HCT116 (cell line): ENCODE measurements around the gene RAP2C. TPM values are rescaled to one million over a fixed set of nuclear protein-coding genes. Genes with fewer than 3 reads are reported as not detected.

ENCODE experiments used
- ATAC-seq: fragments of 200-7000 bp; cut with Tn5 transposase; 2 replicates; pipeline ENCODE4 v1.9.1; 2020; ENCODE audit warnings: mild to moderate bottlenecking, moderate library complexity
- BruUV-seq: library from RNA; stranded (reverse); fragments of 400-500 nt; replicated peaks from 2 replicates; lab custom pipeline; 2021; lab: Mats Ljungman, UMichigan
- CTCF ChIA-PET: fragments of 300-600 bp; sonication (Branson Sonifier 250); formaldehyde crosslinking; loops from one replicate; lab custom pipeline; 2021; ENCODE audit warnings: antibody characterized with exemption; lab: Charles Lee
- POLR2A ChIA-PET: fragments of 300-600, 350-600 bp; sonication (Branson Sonifier 250); formaldehyde crosslinking; loops from one replicate; lab custom pipeline; 2021; ENCODE audit warnings: antibody characterized with exemption; lab: Charles Lee
- RAD21 ChIA-PET, 2 experiments: fragments of 300-600 bp; sonication (Branson Sonifier 250); formaldehyde crosslinking; loops; one replicate each; lab custom pipeline; 2023; ENCODE audit warnings: low total read pairs in 2 of 2; ENCODE audit not compliant: uncharacterized antibody in 2 of 2, unreplicated experiment in 2 of 2, low non-redundant PET in 1 of 2; lab: Charles Lee
- DNase-seq: peaks from one replicate; pipeline ENCODE4 v3.0.0-alpha.2; 2010; ENCODE audit warnings: low read depth, low spot score
- H2AFZ ChIP-seq: fragments of 200-600 bp; shearing (Covaris generic), sonication (generic); 2 replicates; pipeline ENCODE4 v1.6.1; 2017; ENCODE audit warnings: low read depth, mixed run types, mixed read lengths, antibody characterized with exemption, low read length; ENCODE audit not compliant: poor library complexity, severe bottlenecking
- H3K27ac ChIP-seq: 2 replicates; pipeline ENCODE4 v1.5.1; 2012; ENCODE audit warnings: low read depth, low read length
- H3K27me3 ChIP-seq: fragments of 200-600 bp; sonication (generic); 2 replicates; pipeline ENCODE4 v1.6.1; 2016; ENCODE audit warnings: mixed run types, low read length, mixed read lengths; ENCODE audit not compliant: insufficient read depth
- H3K36me3 ChIP-seq, 2 experiments: fragments of 200-500 bp in 1 of 2; fragments of 200-600 bp in 1 of 2; sonication (Bioruptor generic) in 1 of 2; sonication (generic) in 1 of 2; 2 replicates each; pipeline versions ENCODE4 v1.5.1 to v1.6.1; 2014 to 2016; ENCODE audit warnings: low read length in 2 of 2, inconsistent platforms in 1 of 2, mixed read lengths in 1 of 2, mixed run types in 1 of 2; ENCODE audit not compliant: insufficient read depth in 2 of 2, control insufficient read depth in 1 of 2
- H3K4me1 ChIP-seq, 2 experiments: fragments of 200-600 bp in 1 of 2; sonication (generic) in 1 of 2; 2 replicates each; pipeline versions ENCODE4 v1.5.1 to v1.6.1; 2012 to 2017; ENCODE audit warnings: low read length in 2 of 2, inconsistent platforms in 1 of 2, mild to moderate bottlenecking in 1 of 2, mixed read lengths in 1 of 2, mixed run types in 1 of 2, moderate library complexity in 1 of 2; ENCODE audit not compliant: insufficient read depth in 2 of 2, control insufficient read depth in 1 of 2
- H3K4me2 ChIP-seq: fragments of 200-600 bp; sonication (generic); 2 replicates; pipeline ENCODE4 v1.6.1; 2017; ENCODE audit warnings: mixed run types, low read length, mixed read lengths
- H3K4me3 ChIP-seq, 2 experiments: fragments of 200-600 bp in 1 of 2; sonication (generic) in 1 of 2; replicated peaks in 1 of 2; 2 replicates each; pipeline ENCODE4 v1.5.1; 2011 to 2016; ENCODE audit warnings: low read length in 2 of 2, control low read depth in 1 of 2, low read depth in 1 of 2, mild to moderate bottlenecking in 1 of 2, mixed read lengths in 1 of 2, mixed run types in 1 of 2
- H3K79me2 ChIP-seq: fragments of 200-600 bp; sonication (generic); 2 replicates; pipeline ENCODE4 v1.6.1; 2017; ENCODE audit warnings: mild to moderate bottlenecking, mixed run types, low read length, moderate library complexity, mixed read lengths; ENCODE audit not compliant: insufficient read depth
- H3K9ac ChIP-seq: fragments of 200-600 bp; sonication (generic); 2 replicates; pipeline ENCODE4 v1.6.1; 2016; ENCODE audit warnings: low read length, mixed read lengths
- H3K9me2 ChIP-seq: fragments of 200-600 bp; sonication (generic), shearing (Covaris generic); 2 replicates; pipeline ENCODE4 v1.6.1; 2017; ENCODE audit warnings: mixed run types, mild to moderate bottlenecking, moderate library complexity; ENCODE audit not compliant: insufficient read depth
- H3K9me3 ChIP-seq, 2 experiments: fragments of 200-500 bp in 1 of 2; fragments of 200-600 bp in 1 of 2; sonication (Bioruptor generic) in 1 of 2; sonication (generic) in 1 of 2; 2 replicates each; pipeline ENCODE4 v1.6.1; 2014 to 2017; ENCODE audit warnings: low read length in 2 of 2, mixed read lengths in 2 of 2, inconsistent platforms in 1 of 2, low read depth in 1 of 2, mild to moderate bottlenecking in 1 of 2, mixed run types in 1 of 2, moderate library complexity in 1 of 2; ENCODE audit not compliant: control insufficient read depth in 1 of 2, insufficient read depth in 1 of 2
- H4K20me1 ChIP-seq: fragments of 200-600 bp; sonication (generic), shearing (Covaris generic); 2 replicates; pipeline ENCODE4 v1.6.1; 2017; ENCODE audit warnings: mixed run types, mild to moderate bottlenecking, moderate library complexity; ENCODE audit not compliant: insufficient read depth
- EGR1 ChIP-seq: IDR thresholded peaks from 2 replicates; pipeline ENCODE4 v1.6.1; 2012; ENCODE audit warnings: low read depth
- ELF1 ChIP-seq: IDR thresholded peaks from 2 replicates; pipeline ENCODE4 v1.6.1; 2012; ENCODE audit warnings: low read depth, borderline replicate concordance
- EZH2 ChIP-seq: fragments of 200-600 bp; sonication (generic); IDR thresholded peaks from 2 replicates; pipeline ENCODE4 v1.6.1; 2017; ENCODE audit warnings: antibody characterized with exemption, mixed run types
- FOSL1 ChIP-seq: IDR thresholded peaks from 2 replicates; pipeline ENCODE4 v1.6.1; 2012; ENCODE audit warnings: low read depth
- POLR2A ChIP-seq: IDR thresholded peaks from 2 replicates; pipeline ENCODE4 v1.7.0; 2011; ENCODE audit warnings: borderline replicate concordance; ENCODE audit not compliant: insufficient read depth, insufficient read length; ENCODE audit errors: extremely low read depth
- POLR2AphosphoS5 ChIP-seq: IDR thresholded peaks from 2 replicates; pipeline ENCODE4 v1.6.1; 2011; ENCODE audit warnings: mild to moderate bottlenecking, low read depth, low read length, moderate library complexity
- RAD21 ChIP-seq: IDR thresholded peaks from 2 replicates; pipeline ENCODE4 v1.6.1; 2012; ENCODE audit warnings: low read depth, mild to moderate bottlenecking
- SRF ChIP-seq: IDR thresholded peaks from 2 replicates; pipeline ENCODE4 v1.6.1; 2012; ENCODE audit warnings: low read depth
- YY1 ChIP-seq: IDR thresholded peaks from 2 replicates; pipeline ENCODE4 v1.6.1; 2011; ENCODE audit warnings: low read length, low read depth, moderate library complexity, mild to moderate bottlenecking; ENCODE audit not compliant: insufficient replicate concordance; ENCODE audit errors: extremely low read depth
- ZBTB33 ChIP-seq: IDR thresholded peaks from 2 replicates; pipeline ENCODE4 v1.6.1; 2011; ENCODE audit warnings: mild to moderate bottlenecking, low read length, moderate library complexity; ENCODE audit not compliant: insufficient replicate concordance; ENCODE audit errors: extremely low read depth
- ZFX ChIP-seq: fragments of 450-650 bp; IDR thresholded peaks from 2 replicates; pipeline ENCODE4 v1.6.1; 2017
- ZNF274 ChIP-seq: fragments of 200-500 bp; sonication (Bioruptor generic); IDR thresholded peaks from 2 replicates; pipeline ENCODE4 v1.6.1; 2014; ENCODE audit warnings: mild to moderate bottlenecking, low read depth, low read length, inconsistent platforms
- intact Hi-C: fragments of 100-400 bp; cut with micrococcal nuclease; formaldehyde crosslinking; loops from 2 replicates; pipeline ENCODE4 v1.10.0; 2022
- total RNA-seq: library from RNA; stranded (reverse); gene quantifications from one replicate; pipeline ENCODE4 v1.2.1, GENCODE V29; 2021; ENCODE audit not compliant: unreplicated experiment

Gene RAP2C
- total RNA-seq, 1 experiment from 2014 or later = 19.9 TPM

- no TSS peak for BruUV-seq
Observed at GRCh38 chrX:132266583-132267355, 47.5 kb upstream of the RAP2C start.

More at GRCh38 chrX:132266583-132267355, 47.5 kb upstream of the RAP2C start:
- H3K4me2 ChIP-seq = no peak overlapping the region
- no peaks in the 10 kb centered on the region for H4K20me1 ChIP-seq
- no peaks in the 10 kb centered on the region for H3K4me1 ChIP-seq
- ChIA-PET RAD21 (no interaction called here), POLR2A (no interaction called here), CTCF (no interaction called here)
- no peak overlapping the region for H3K27ac ChIP-seq
- H3K4me3 ChIP-seq = no peak overlapping the region
- no peaks in the 10 kb centered on the region for H3K27me3 ChIP-seq
- H3K9me2 ChIP-seq = no peaks in the 10 kb centered on the region
- no peak overlapping the region for H3K9ac ChIP-seq
- DNase-seq (no peak), ATAC-seq (no peak)
- no peaks in the 10 kb centered on the region for H3K9me3 ChIP-seq
- intact Hi-C loops = no loop called here
- no peak for TF ChIP-seq ELF1
- TF ChIP-seq FOSL1 = no peak
- TF ChIP-seq YY1 = no peak
- TF ChIP-seq EGR1 = no peak
- no peak for TF ChIP-seq POLR2A
- no peak for TF ChIP-seq SRF
- no peak for TF ChIP-seq POLR2AphosphoS5
- no peak for TF ChIP-seq ZNF274
- TF ChIP-seq ZBTB33 = no peak
- TF ChIP-seq ZFX = no peak
- no peak for TF ChIP-seq EZH2
- TF ChIP-seq RAD21 = no peak
- TF ChIP-seq, all 23 proteins: peak for 0
- no peaks in the 10 kb centered on the region for H3K36me3 ChIP-seq
- H2AFZ ChIP-seq = no peak overlapping the region
- no peaks in the 10 kb centered on the region for H3K79me2 ChIP-seq
